Stimulated activated naive CD4-positive, alpha-beta T cell (primary cell): ENCODE results near the gene BPIFB1.

Source experiments
- DNase-seq, 6 experiments: peaks; one replicate each; lab custom pipeline; 2025; lab: John Stamatoyannopoulos, UW

The BPIFB1 gene

GRCh38 chr20:33282991-33283555 lies at the start of gene BPIFB1:
Gene BPIFB1 (plus strand): TSS chr20:33283214. CDS start chr20:33286074, 2,860 bp downstream.
- DNase-seq: no peak

DNA sequence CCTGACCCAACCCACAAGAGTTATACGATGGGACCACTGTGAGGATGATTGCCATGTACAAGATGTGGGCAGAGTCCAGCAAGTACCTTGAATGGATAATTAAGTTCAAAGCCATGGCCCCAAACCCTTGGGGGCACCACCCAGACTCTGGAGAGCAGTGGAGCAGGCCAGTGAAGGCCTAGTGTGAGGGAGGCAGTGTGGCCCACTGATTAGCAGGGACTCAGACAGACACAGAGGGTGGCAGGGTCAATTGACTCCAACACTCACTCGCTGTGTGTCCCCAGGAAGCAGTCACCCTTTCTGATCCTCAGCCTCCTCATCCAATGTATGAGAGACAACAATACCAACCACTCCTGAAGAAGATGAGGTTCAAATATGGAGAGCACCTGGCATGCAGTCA lies 49.0 kb upstream of the BPIFB1 start:
- DNase-seq: no peak

DNA sequence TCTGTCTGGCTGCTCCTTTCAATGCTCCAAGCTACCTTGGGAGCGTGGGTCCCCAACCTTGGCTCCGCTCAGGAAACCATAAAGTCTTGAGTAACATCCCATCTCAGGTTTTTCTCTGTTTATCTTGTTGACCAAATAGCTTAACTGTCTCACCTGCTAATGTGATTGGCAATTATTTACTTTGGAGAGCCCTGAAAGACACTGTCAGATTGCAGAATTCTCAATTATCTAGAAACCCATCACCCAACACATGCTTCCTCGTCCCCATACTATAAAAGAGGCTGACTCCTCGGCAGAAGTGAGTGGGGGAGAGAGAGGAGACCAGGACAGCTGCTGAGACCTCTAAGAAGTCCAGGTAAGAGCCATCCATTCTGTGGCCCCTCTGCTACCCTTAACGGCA lies 47.3 kb upstream of the BPIFB1 start, which contains the start of gene BPIFA1:
BPIFA1 (plus strand) TSS at position 301 of the 400 bp plus-strand sequence. CDS start 1,716 bp downstream, outside the sequence.
- no peak for DNase-seq

- no peak for DNase-seq
These were observed 46.7 kb upstream of the BPIFB1 start for GRCh38 chr20:33236351-33236750.

DNA sequence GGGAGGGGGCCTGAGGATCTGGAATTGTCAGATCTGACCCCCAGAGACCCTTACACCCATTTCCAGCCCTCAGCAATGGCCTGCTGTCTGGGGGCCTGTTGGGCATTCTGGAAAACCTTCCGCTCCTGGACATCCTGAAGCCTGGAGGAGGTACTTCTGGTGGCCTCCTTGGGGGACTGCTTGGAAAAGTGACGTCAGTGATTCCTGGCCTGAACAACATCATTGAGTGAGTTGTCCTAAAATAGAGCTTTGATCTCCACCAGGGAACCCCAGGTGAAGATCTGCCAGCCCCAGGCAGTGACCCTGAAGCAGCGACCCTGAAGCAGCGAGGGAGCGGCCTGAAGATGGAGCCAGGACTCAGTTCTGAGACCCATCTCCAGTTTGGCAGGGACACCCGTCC lies 45.0 kb upstream of the BPIFB1 start:
- DNase-seq: no peak

DNA sequence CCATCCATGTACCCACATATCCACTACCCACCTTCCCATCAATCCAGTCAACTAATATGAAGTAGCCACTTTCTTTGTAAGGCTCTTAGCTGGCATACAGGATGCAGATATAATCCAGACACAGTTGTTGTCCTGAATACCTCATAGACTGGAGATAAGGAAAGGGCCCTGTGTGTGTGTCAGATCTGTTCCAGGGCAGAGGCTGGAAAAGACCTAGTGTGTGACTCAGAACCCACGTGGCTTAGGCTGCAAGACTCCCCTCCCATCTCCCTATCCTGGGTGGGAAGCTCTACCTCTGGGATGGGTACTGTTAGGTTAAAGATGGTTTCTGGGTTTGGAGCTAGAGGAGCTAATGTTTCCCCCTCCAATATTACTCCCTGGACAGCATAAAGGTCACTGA lies 43.6 kb upstream of the BPIFB1 start:
- no peak for DNase-seq

DNA sequence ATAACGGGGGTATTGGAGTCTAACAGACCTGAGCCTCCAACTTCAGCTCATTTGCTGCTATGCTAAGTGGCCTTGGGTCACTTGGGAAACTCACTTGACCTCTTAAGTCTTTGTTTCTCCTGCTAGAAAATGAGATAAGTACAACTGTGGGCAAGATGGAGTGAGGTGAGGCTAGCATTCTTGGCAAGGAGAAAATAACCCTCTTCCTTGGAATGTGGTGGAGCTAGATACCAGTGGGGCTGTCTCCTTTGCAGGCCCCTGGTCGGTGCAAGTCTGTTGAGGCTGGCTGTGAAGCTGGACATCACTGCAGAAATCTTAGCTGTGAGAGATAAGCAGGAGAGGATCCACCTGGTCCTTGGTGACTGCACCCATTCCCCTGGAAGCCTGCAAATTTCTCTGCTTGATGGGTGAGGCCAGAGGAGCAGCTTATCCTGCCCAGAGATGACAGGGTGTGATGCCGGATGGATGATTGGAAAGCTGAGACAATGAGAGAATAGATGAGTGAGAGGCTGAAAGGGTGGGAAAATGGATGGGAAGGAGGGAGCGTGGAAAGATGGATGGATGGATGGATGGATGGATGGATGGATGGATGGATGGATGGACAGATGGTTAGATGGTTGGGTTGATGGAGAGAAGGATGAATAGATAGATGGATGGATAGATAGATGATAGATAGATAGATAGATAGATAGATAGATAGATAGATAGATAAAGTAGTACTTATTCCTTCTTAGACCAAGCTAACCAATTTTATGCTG lies 42.9 kb upstream of the BPIFB1 start:
- no peak for DNase-seq

- DNase-seq: no peak
These were observed 42.1 kb upstream of the BPIFB1 start for GRCh38 chr20:33240923-33241322.

DNA sequence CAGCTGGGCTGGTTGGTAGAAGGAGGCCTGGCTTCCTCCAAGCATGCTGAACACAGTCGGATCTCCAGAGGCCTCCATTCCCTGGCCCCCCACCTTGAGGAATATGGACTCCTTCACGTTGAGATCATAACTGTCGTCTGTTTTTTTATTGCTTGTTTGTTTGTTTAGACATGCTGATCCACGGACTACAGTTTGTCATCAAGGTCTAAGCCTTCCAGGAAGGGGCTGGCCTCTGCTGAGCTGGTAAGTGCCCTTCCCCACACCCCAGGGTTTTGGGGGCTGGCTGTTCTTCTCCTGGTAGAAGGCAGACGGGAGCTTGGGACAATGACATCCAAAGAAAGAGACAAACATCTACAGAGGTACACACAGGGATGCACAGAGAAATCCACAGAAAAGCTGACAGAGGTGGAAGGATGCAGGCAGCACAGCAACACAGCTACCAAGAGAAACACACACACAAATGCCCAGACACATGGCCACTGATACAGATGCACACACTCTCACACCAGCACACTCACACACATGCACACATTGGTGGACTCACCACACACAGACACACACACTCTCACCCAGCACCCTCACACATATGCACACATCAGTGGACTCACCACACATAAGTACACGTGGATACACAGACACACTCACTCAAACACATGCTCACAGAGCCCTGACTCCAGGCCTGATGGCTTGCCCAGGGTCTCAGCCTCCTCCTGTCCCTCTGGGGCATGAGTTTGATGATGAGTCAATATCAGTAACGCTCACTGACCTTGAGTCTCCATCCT lies 40.5 kb upstream of the BPIFB1 start:
- DNase-seq: no peak

- DNase-seq: no peak
These were observed 36.9 kb upstream of the BPIFB1 start for GRCh38 chr20:33246077-33246476.

DNA sequence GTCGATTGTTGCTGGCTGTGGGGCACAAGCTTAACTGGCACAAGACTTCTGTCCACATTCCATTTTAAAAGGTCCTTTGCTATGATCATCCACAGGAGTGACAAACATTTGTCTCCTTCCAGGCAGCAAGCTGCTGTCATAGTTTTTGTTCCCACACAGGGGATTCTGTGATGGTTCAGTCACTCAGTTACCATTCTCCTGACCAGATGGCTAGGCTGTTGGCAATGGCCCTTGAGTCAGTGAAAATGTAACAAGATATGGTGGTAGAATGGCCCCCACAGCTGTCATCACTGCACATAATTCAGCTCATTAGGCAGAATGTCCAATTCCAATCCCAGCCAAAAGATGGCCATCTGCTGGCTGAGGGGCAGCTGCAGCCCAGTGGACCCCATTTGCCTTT lies 33.6 kb upstream of the BPIFB1 start:
- no peak for DNase-seq

DNA sequence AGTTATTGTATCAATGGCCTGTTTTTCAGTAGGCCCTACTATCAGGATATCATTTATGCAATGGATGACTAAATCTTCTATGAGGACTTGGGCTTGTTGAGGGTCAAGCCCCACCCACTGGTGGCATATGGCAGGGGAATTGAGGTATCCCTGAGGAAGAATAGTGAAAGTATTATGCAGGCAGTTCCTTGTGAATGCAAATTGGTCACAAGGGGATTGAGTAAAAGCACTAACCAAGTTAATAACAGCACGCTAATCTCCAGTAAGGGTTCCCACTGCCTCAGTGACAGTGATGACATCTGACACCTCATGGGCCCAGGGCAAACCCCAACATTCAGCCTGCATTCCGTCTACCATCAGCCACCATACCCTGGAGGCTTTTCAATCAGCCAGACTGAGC lies 32.3 kb upstream of the BPIFB1 start:
- no peak for DNase-seq

DNA sequence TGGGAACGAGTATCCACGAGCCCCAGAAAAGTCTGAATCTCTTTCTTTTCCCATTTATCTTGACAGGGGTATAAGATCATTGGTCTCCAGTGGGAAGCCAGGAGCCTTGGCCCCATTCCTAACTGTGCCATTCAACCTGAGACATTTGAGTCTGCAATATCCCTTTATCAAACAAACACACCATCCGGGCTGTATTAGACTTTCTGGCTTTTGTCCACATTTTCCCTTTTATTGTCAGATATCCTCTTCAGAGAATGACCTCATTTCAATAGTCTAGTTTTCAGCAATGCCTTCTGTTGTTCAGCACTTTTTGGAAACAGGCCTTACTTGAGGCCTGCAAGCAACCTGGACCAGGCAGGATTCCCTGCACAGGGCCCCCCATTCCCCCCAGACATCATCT lies 31.5 kb upstream of the BPIFB1 start:
- DNase-seq: no peak

GRCh38 chr20:33252460-33252859 lies 30.6 kb upstream of the BPIFB1 start:
- no peak for DNase-seq

- DNase-seq: no peak
These were observed 28.0 kb upstream of the BPIFB1 start for GRCh38 chr20:33255005-33255404.

- no peak for DNase-seq
These were observed 25.8 kb upstream of the BPIFB1 start for GRCh38 chr20:33257237-33257636.

- no peak for DNase-seq
These were observed 23.6 kb upstream of the BPIFB1 start for GRCh38 chr20:33259371-33259770.

GRCh38 chr20:33261465-33261864 lies 21.5 kb upstream of the BPIFB1 start:
- DNase-seq: no peak

GRCh38 chr20:33262658-33263065 lies 20.4 kb upstream of the BPIFB1 start:
- no peak for DNase-seq

- DNase-seq: no peak
These were observed 19.2 kb upstream of the BPIFB1 start for GRCh38 chr20:33263784-33264183.

DNA sequence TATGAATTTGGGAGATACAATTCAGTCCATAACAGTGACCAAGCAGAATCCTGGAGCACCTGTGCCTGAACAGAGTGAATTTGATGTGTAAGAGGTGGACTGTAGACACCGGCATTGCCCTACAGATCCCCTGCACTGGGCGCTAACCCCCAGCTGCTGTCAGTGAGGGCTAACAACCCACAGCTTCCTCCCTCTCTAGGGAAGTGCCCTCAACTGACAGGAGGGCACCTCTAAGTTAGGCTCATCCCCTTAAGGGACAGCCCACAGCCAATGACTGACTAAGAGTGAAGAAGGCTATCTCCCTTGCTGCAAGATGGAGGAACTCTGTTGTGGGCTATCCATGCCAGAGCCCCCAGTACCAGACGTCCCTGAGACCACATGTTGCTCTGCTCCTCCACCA lies 15.3 kb upstream of the BPIFB1 start:
- no peak for DNase-seq

- no peak for DNase-seq
These were observed 10.7 kb upstream of the BPIFB1 start for GRCh38 chr20:33272155-33272873.
